ENCODE data around the gene NFATC2. TPM values are rescaled to one million over a fixed set of nuclear protein-coding genes. Genes with fewer than 3 reads are reported as not detected.
A peak's percentile ranks its signal among the peaks of the same experiment; 100 is the strongest.

The NFATC2 gene
- total and polyA plus RNA-seq, 12 donors, result 0.43 to 5.7 (median 3.3) TPM

GRCh38 chr20:51371720-51372119 lies 170.8 kb downstream of the NFATC2 start:
- no peak for TF ChIP-seq CTCF (IDR thresholded peaks at IDR 0.05)
- 91 to 95% methylated on average over 4 of the region's 4 CpGs for WGBS, 2 donors
- no peak for DNase-seq
- intact Hi-C loops (cut with DNase I), result loop anchor here (1.0 to 10.0 kb wide), 5 partner anchors 223 to 713 kb away; no protein-coding TSS in a partner anchor
- ATAC-seq, result no peak
- Histone ChIP-seq H3K9me3 (no peaks in the 10 kb centered on the region), H3K4me1 (peaks cover 4 to 33% (median 16%) of the 10 kb centered on the region in 9 donors), H3K27ac (no peak overlapping the region), H3K27me3 (peaks cover 0 to 4% (median 0%) of the 10 kb centered on the region in 7 donors), H3K36me3 (no peaks in the 10 kb centered on the region), H3K4me3 (no peak overlapping the region)

GRCh38 chr20:51369503-51369902 lies 173.0 kb downstream of the NFATC2 start:
- DNase-seq, result no peak
- Histone ChIP-seq H3K27me3 (peaks cover 0 to 6% (median 0%) of the 10 kb centered on the region in 7 donors), H3K4me1 (peaks cover 4 to 34% (median 17%) of the 10 kb centered on the region in 9 donors), H3K36me3 (no peaks in the 10 kb centered on the region), H3K27ac (no peak overlapping the region), H3K9me3 (peaks cover 0 to 3% (median 0%) of the 10 kb centered on the region in 11 donors), H3K4me3 (no peak overlapping the region)
- no peak for TF ChIP-seq CTCF (IDR thresholded peaks at IDR 0.05)
- WGBS, 2 donors, result 90 to 93% methylated on average over 11 of the region's 11 CpGs
- intact Hi-C loops (cut with DNase I), result no loop called here
- ATAC-seq, result no peak

GRCh38 chr20:51368461-51369211 lies 173.9 kb downstream of the NFATC2 start:
- ATAC-seq (no peak), DNase-seq (no peak)
- intact Hi-C loops (cut with DNase I), result no loop called here
- 92% methylated on average over 13 of the region's 13 CpGs for WGBS, 2 donors
- Histone ChIP-seq H3K36me3 (no peaks in the 10 kb centered on the region), H3K4me3 (no peak overlapping the region), H3K4me1 (peaks cover under 1 to 25% (median 9%) of the 10 kb centered on the region in 9 donors), H3K9me3 (peaks cover 0 to 11% (median 5%) of the 10 kb centered on the region in 11 donors), H3K27me3 (peaks cover 0 to 6% (median 0%) of the 10 kb centered on the region in 7 donors), H3K27ac (no peak overlapping the region)
- no peak for TF ChIP-seq CTCF (IDR thresholded peaks at IDR 0.05)

- H3K36me3 ChIP-seq, result no peaks in the 10 kb centered on the region
- DNase-seq (peak; percentile 27 to 68), ATAC-seq (peak; percentile 69 to 91 (median 80))
- H3K4me3 ChIP-seq, result no peak overlapping the region
- H3K9me3 ChIP-seq, result peaks cover 0 to 20% (median 13%) of the 10 kb centered on the region in 11 donors
- 58 to 70% methylated on average over 16 of the region's 16 CpGs for whole genome bisulfite sequencing, 2 donors
- TF ChIP-seq CTCF (IDR thresholded peaks at IDR 0.05), result no peak
- intact Hi-C loops (cut with DNase I), result no loop called here
- H3K27me3 ChIP-seq, result peaks cover 0 to 6% (median 0%) of the 10 kb centered on the region in 7 donors
- peak overlapping the region in 8 of 10 donors; percentile 30 to 84 (median 59) for H3K27ac ChIP-seq
- H3K4me1 ChIP-seq, result peaks cover 0 to 12% (median 0%) of the 10 kb centered on the region in 9 donors
Observed at GRCh38 chr20:51366155-51366886, 176.2 kb downstream of the NFATC2 start.

Data from heart right ventricle (tissue), 16 donors.